Glutamatergic neuron (in vitro differentiated cells): ENCODE data around the gene SELENOH. TPM values are rescaled to one million over a fixed set of nuclear protein-coding genes. Genes with fewer than 3 reads are reported as not detected.

Source experiments
- DNase-seq: peaks from one replicate; pipeline ENCODE4 v3.0.0; 2022
- H3K27ac Mint-ChIP-seq: one replicate; pipeline ENCODE4 v1.8.0; 2020; ENCODE audit warnings: mild to moderate bottlenecking, mixed read lengths, inconsistent platforms; ENCODE audit not compliant: unreplicated experiment
- H3K27me3 Mint-ChIP-seq: one replicate; pipeline ENCODE4 v1.8.0; 2020; ENCODE audit warnings: mild to moderate bottlenecking, moderate library complexity, mixed read lengths, inconsistent platforms; ENCODE audit not compliant: unreplicated experiment
- H3K36me3 Mint-ChIP-seq: one replicate; pipeline ENCODE4 v1.8.0; 2020; ENCODE audit warnings: mild to moderate bottlenecking, mixed read lengths, inconsistent platforms; ENCODE audit not compliant: unreplicated experiment
- H3K4me1 Mint-ChIP-seq: one replicate; pipeline ENCODE4 v1.8.0; 2020; ENCODE audit warnings: mild to moderate bottlenecking, low read depth, mixed read lengths, inconsistent platforms; ENCODE audit not compliant: unreplicated experiment
- H3K4me3 Mint-ChIP-seq: one replicate; pipeline ENCODE4 v1.8.0; 2020; ENCODE audit warnings: mild to moderate bottlenecking, mixed read lengths, inconsistent platforms; ENCODE audit not compliant: unreplicated experiment
- H3K9me3 Mint-ChIP-seq: one replicate; pipeline ENCODE4 v1.8.0; 2020; ENCODE audit warnings: mild to moderate bottlenecking, moderate library complexity, mixed read lengths, inconsistent platforms; ENCODE audit not compliant: unreplicated experiment
- total RNA-seq: library from RNA; stranded (reverse); fragmentation: NEBNext Ultra II Directional; extraction: Animal tissue kit (Norgen Biotek cat#: 25700); gene quantifications from one replicate; pipeline ENCODE4 v1.2.1, GENCODE V29; 2021; ENCODE audit not compliant: unreplicated experiment
- TF ChIP-seq, protein P1 (sequence below): fragments of 200-600 bp; sonication (generic); IDR thresholded peaks from one replicate; pipeline ENCODE4 v1.5.0; 2021; ENCODE audit not compliant: partially characterized antibody, unreplicated experiment

SELENOH gene
- total RNA-seq, 1 donor from 2014 or later: 98.8 TPM

DNA sequence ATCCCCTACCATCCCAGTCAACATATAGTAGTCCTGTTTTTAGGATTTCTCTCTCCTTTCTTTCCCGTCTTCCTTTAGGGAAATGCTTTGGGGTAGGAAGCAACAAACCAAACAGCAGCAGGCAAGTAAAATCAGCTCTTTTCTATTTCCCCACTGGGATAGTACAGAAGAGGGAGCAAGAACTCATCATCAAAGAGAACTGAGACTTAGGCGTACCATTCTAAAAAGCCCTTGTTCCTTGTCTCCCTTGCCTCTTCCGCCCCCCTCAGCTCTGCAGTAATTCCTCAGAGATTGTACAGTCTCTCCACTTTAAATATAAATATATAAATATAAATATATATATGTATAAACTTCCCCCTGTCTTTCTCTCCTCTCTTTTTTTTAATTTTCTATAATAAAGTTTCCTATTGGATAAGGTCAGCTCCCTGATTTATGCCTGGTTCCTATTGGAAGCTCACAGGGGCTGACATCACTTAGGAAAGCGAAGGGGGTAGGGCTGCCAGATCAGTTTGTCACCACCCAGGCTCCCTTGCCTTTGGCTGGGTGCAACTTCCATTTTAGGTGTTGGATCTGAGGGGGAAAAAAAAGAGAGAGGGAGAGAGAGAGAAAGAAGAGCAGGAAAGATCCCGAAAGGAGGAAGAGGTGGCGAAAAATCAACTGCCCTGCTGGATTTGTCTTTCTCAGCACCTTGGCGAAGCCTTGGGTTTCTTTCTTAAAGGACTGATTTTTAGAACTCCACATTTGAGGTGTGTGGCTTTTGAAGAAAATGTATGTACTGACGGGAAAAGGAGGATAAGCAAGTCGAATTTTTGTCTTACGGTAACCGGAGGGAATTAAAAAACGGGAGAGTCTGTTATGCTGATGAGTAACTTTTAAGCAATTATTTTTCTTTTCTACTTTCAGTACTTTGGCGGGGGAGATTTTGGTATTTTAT lies 20.3 kb downstream of the SELENOH start, which contains the start of gene CTNND1:
CTNND1 (plus strand) TSS at position 502 of the 934 bp plus-strand sequence. CDS start 29,677 bp downstream, outside the sequence.
- Mint-ChIP-seq H3K36me3 (no peaks in the 10 kb centered on the region), H3K27ac (peak within 1 kb of the TSS; percentile 99), H3K4me3 (peak within 1 kb of the TSS; percentile 96), H3K9me3 (peaks cover 14% of the 10 kb centered on the region), H3K27me3 (peaks cover 6% of the 10 kb centered on the region), H3K4me1 (peaks cover 9% of the 10 kb centered on the region)
- TF ChIP-seq, protein P1, sequence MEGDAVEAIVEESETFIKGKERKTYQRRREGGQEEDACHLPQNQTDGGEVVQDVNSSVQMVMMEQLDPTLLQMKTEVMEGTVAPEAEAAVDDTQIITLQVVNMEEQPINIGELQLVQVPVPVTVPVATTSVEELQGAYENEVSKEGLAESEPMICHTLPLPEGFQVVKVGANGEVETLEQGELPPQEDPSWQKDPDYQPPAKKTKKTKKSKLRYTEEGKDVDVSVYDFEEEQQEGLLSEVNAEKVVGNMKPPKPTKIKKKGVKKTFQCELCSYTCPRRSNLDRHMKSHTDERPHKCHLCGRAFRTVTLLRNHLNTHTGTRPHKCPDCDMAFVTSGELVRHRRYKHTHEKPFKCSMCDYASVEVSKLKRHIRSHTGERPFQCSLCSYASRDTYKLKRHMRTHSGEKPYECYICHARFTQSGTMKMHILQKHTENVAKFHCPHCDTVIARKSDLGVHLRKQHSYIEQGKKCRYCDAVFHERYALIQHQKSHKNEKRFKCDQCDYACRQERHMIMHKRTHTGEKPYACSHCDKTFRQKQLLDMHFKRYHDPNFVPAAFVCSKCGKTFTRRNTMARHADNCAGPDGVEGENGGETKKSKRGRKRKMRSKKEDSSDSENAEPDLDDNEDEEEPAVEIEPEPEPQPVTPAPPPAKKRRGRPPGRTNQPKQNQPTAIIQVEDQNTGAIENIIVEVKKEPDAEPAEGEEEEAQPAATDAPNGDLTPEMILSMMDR: no peak
- peak; percentile 76 for DNase-seq

DNA sequence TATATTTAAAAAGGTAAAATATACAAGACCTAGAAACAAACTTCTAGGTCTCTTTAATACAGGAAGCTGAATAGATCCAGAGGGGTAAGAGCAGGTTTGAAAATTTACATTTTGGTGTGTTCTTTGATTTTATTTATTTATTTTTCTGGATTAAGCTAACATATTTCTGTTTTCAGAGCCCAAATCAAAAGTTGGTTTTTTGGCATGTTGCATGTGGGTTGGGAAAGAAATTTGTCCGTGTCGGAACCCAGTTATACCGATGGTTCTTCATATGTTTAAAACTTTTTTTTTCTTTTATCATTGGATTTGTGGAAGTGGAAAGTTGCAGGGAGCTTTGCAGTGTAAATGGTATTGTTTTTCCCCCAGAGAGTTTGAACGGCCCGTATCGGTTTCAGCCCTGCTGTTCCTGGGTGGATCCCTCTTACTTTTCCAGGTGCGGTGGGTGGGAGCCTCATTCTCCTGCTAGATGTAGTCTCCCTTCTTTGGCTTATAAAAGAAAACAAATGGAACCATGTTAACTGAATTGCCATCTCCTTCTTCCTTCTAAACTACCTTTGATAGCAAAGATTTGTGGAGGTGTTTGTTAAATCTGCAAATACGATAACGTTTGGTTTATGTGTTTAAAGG lies 21.1 kb downstream of the SELENOH start:
- Mint-ChIP-seq H3K9me3 (peaks cover 15% of the 10 kb centered on the region), H3K4me3 (peak overlapping the region; percentile 96), H3K36me3 (no peaks in the 10 kb centered on the region), H3K27me3 (peaks cover 6% of the 10 kb centered on the region), H3K27ac (peak overlapping the region; percentile 99), H3K4me1 (peaks cover 11% of the 10 kb centered on the region)
- TF ChIP-seq, protein P1: no peak
- DNase-seq: peak; percentile 26

DNA sequence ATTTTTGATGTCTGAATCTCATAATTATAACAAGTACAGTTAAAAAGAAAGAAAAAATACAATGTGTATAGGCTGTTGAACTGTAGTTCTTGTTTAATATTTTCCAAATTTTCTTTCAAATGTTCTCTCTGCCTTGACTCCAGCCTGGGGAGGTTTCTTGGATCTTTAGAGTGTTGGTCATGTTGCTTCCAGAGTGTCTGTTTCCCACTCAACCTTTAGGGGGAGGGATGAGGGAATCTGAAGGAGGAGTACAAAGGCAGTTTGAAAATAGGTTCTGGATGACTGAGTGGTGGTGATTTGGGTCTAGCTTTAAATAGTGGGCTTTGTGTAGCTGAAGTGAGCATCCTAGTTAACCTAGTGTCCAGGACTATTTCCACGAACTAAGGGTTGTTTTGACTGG lies 22.3 kb downstream of the SELENOH start:
- TF ChIP-seq, protein P1: peak; percentile 38
- Mint-ChIP-seq H3K4me3 (peak overlapping the region; percentile 96), H3K9me3 (peaks cover 14% of the 10 kb centered on the region), H3K27ac (peak overlapping the region; percentile 99), H3K36me3 (no peaks in the 10 kb centered on the region), H3K27me3 (peaks cover 3% of the 10 kb centered on the region), H3K4me1 (peaks cover 13% of the 10 kb centered on the region)
- no peak for DNase-seq

DNA sequence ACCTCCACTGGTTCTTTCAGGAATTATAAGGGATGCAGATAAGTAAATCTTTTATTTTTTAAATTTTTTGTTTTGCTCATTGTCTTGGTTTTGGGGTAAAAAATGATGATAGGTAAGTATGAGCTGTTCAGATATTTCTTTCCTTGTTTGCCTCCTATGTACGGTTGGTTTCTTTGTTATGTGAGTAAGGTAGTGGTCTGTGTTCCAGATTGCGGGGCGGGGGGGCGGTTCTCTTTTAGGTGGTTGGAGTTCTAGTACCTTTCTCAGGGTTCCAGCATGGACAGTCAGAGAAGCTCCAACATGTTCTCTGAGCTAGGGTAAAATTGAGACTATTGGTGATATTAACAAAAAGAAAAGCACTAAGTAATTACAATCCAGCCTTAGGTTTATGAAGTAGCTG lies 22.7 kb downstream of the SELENOH start:
- Mint-ChIP-seq H3K36me3 (no peaks in the 10 kb centered on the region), H3K27me3 (peaks cover 3% of the 10 kb centered on the region), H3K27ac (peak overlapping the region; percentile 99), H3K4me1 (peaks cover 13% of the 10 kb centered on the region), H3K4me3 (peak overlapping the region; percentile 96), H3K9me3 (peaks cover 14% of the 10 kb centered on the region)
- TF ChIP-seq, protein P1: no peak
- DNase-seq: peak; percentile 39
